B cell (primary cell): ENCODE measurements around the gene SLC36A4. TPM values are rescaled to one million over a fixed set of nuclear protein-coding genes. Genes with fewer than 3 reads are reported as not detected.

Source experiments
- ATAC-seq: fragments of 200-7000 bp; cut with Tn5 transposase; one replicate; pipeline ENCODE4 v1.10.0; 2021; ENCODE audit warnings: low read depth, mild to moderate bottlenecking, moderate number of reproducible peaks, moderate library complexity
- CTCF ChIA-PET: fragments of 350-600 bp; sonication (Branson Sonifier 250); formaldehyde crosslinking; loops from one replicate; lab custom pipeline; 2021; ENCODE audit warnings: antibody characterized with exemption, inconsistent platforms; lab: Charles Lee
- POLR2A ChIA-PET: fragments of 350-600 bp; sonication (Branson Sonifier 250); formaldehyde crosslinking; loops from one replicate; lab custom pipeline; 2021; ENCODE audit warnings: antibody characterized with exemption; lab: Charles Lee
- DNase-seq: peaks from one replicate; pipeline ENCODE4 v3.0.0; 2013
- H2AFZ ChIP-seq: 2 replicates; pipeline ENCODE4 v1.6.1; 2012; ENCODE audit warnings: mild to moderate bottlenecking, low read depth, low read length; ENCODE audit not compliant: insufficient read depth, poor library complexity, severe bottlenecking
- H3K27ac ChIP-seq, 2 donors: 1 replicate in 1 of 2; 2 replicates in 1 of 2; pipeline ENCODE4 v1.5.1; 2012 to 2013; ENCODE audit warnings: low read length in 2 of 2, mild to moderate bottlenecking in 2 of 2, moderate library complexity in 1 of 2
- H3K27me3 ChIP-seq, 4 experiments: fragments of 200-600 bp in 1 of 4; sonication (generic) in 1 of 4; replicated peaks in 1 of 4; 1 replicate in 2 of 4; 2 replicates in 2 of 4; pipeline versions ENCODE4 v1.6.1 to v1.7.0; 2013 to 2016; ENCODE audit warnings: low read length in 3 of 4, mild to moderate bottlenecking in 2 of 4, mixed read lengths in 1 of 4, moderate library complexity in 1 of 4; ENCODE audit not compliant: insufficient read depth in 4 of 4, control insufficient read depth in 3 of 4; ENCODE audit errors: control extremely low read depth in 1 of 4
- H3K36me3 ChIP-seq, 2 experiments: replicated peaks in 1 of 2; 1 replicate in 1 of 2; 2 replicates in 1 of 2; pipeline versions ENCODE4 v1.6.1 to v1.7.1; 2013; ENCODE audit warnings: low read length in 1 of 2; ENCODE audit not compliant: insufficient read depth in 2 of 2, control insufficient read depth in 1 of 2; ENCODE audit errors: control extremely low read depth in 1 of 2, extremely low read depth in 1 of 2
- H3K4me1 ChIP-seq, 2 donors: fragments of 200-600 bp in 1 of 2; sonication (generic) in 1 of 2; 1 replicate in 1 of 2; 2 replicates in 1 of 2; pipeline versions ENCODE4 v1.5.1 to v1.6.1; 2013 to 2017; ENCODE audit warnings: low read length in 2 of 2; ENCODE audit not compliant: control insufficient read depth in 2 of 2, insufficient read depth in 2 of 2
- H3K4me2 ChIP-seq: replicated peaks from 2 replicates; pipeline ENCODE3; 2012; ENCODE audit warnings: mild to moderate bottlenecking, low read depth, low read length; ENCODE audit not compliant: poor library complexity, severe bottlenecking
- H3K4me3 ChIP-seq, 5 experiments: fragments of 200-600 bp in 1 of 5; sonication (generic) in 1 of 5; 1 replicate in 3 of 5; 2 replicates in 2 of 5; pipeline versions ENCODE4 v1.5.1 to v1.7.0; 2011 to 2016; ENCODE audit warnings: low read length in 4 of 5, mild to moderate bottlenecking in 4 of 5, low read depth in 2 of 5, control low read depth in 1 of 5, moderate library complexity in 1 of 5; ENCODE audit not compliant: insufficient read depth in 1 of 5; ENCODE audit errors: control extremely low read depth in 1 of 5, extremely low read depth in 1 of 5
- H3K79me2 ChIP-seq: fragments of 200-600 bp; sonication (generic); one replicate; pipeline ENCODE4 v1.6.0; 2016; ENCODE audit warnings: low read length; ENCODE audit not compliant: control insufficient read depth, insufficient read depth
- H3K9ac ChIP-seq: fragments of 200-600 bp; sonication (generic); 2 replicates; pipeline ENCODE4 v1.6.1; 2017; ENCODE audit warnings: mild to moderate bottlenecking, low read length, moderate library complexity
- H3K9me3 ChIP-seq, 3 donors: one replicate each; pipeline versions ENCODE4 v1.6.1 to v1.7.1; 2013; ENCODE audit warnings: low read length in 2 of 3; ENCODE audit not compliant: control insufficient read depth in 2 of 3, insufficient read depth in 1 of 3; ENCODE audit errors: control extremely low read depth in 1 of 3
- H4K20me1 ChIP-seq: 2 replicates; pipeline ENCODE4 v1.6.0; 2012; ENCODE audit warnings: mild to moderate bottlenecking, low read length; ENCODE audit not compliant: insufficient read depth, control insufficient read depth, poor library complexity, severe bottlenecking
- H3K27ac Mint-ChIP-seq: one replicate; pipeline ENCODE4 v1.8.0; 2021; ENCODE audit warnings: mixed read lengths
- H3K27me3 Mint-ChIP-seq: one replicate; pipeline ENCODE4 v1.8.0; 2021; ENCODE audit warnings: mixed read lengths
- H3K4me1 Mint-ChIP-seq: one replicate; pipeline ENCODE4 v1.8.0; 2021; ENCODE audit warnings: mixed read lengths
- H3K4me3 Mint-ChIP-seq: one replicate; pipeline ENCODE4 v1.8.0; 2021; ENCODE audit warnings: mixed read lengths
- H3K9me3 Mint-ChIP-seq: one replicate; pipeline ENCODE4 v1.8.0; 2022; ENCODE audit warnings: mixed read lengths; ENCODE audit not compliant: insufficient read depth
- EZH2 ChIP-seq: IDR thresholded peaks from 2 replicates; pipeline ENCODE4 v1.6.1; 2012; ENCODE audit warnings: borderline replicate concordance, low read depth, mild to moderate bottlenecking, moderate library complexity, low read length; ENCODE audit not compliant: insufficient read depth, poor library complexity, severe bottlenecking
- WGBS: methylation state at CpG from one replicate; pipeline ENCODE4 v1.1.5; 2013; ENCODE audit warnings: missing lambda C conversion rate; ENCODE audit not compliant: insufficient coverage; 5-methylcytosine and 5-hydroxymethylcytosine counted together
- intact Hi-C: fragments of 100-400 bp; cut with micrococcal nuclease; formaldehyde crosslinking; loops from one replicate; pipeline ENCODE4 v1.10.0; 2022
- polyA plus RNA-seq: library from polyadenylated mRNA; depleted of rRNA; stranded (reverse); fragments of >200 nt; gene quantifications from 2 replicates; pipeline ENCODE4 v1.2.3, GENCODE V29; 2012
- total RNA-seq, 2 donors: library from RNA; stranded (reverse); fragments of 120-200 nt in 1 of 2; gene quantifications; 1 replicate in 1 of 2; 2 replicates in 1 of 2; pipeline versions ENCODE4 v1.2.3 to v1.2.4, GENCODE V29; 2013 to 2022
- TF ChIP-seq, protein P1 (sequence below): fragments of 200-600 bp; IDR thresholded peaks from one replicate; pipeline ENCODE4 v1.8.0; 2022; ENCODE audit warnings: antibody characterized with exemption, mild to moderate bottlenecking

SLC36A4 gene
- total and polyA plus RNA-seq, 2 donors (not counting 1 experiment from before 2014, with no cell fraction given): 8.6 to 28.2 TPM

DNA sequence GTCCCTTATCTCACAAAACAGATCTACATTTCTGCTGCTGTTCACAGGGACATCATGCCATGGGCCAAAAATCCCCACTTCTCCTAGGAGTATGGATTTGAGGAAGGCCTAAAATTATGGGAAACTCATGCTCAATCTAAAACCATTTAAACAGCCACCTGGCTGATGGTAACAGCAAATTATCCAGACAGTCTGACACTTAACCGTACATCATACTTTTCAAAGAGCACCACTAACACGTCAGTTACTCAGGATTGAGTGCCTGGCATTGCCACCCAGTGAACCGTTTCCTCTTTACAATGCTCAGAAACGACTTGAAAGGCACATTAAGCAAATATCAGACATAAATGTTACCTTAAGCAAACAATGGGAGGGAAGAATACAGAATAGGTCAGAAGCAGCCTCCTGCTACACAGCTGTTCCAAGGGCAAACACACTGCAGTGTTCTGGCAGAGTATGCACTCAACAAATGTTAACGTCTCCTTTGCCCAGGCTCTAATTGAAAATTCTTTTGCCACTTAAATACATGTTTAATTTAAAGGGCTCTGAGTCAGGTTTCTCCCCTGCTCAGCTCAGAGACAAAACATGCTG lies 18.8 kb upstream of the SLC36A4 start:
- POLR2A ChIA-PET: no interaction called here
- no peak for TF ChIP-seq EZH2
- TF ChIP-seq, protein P1, sequence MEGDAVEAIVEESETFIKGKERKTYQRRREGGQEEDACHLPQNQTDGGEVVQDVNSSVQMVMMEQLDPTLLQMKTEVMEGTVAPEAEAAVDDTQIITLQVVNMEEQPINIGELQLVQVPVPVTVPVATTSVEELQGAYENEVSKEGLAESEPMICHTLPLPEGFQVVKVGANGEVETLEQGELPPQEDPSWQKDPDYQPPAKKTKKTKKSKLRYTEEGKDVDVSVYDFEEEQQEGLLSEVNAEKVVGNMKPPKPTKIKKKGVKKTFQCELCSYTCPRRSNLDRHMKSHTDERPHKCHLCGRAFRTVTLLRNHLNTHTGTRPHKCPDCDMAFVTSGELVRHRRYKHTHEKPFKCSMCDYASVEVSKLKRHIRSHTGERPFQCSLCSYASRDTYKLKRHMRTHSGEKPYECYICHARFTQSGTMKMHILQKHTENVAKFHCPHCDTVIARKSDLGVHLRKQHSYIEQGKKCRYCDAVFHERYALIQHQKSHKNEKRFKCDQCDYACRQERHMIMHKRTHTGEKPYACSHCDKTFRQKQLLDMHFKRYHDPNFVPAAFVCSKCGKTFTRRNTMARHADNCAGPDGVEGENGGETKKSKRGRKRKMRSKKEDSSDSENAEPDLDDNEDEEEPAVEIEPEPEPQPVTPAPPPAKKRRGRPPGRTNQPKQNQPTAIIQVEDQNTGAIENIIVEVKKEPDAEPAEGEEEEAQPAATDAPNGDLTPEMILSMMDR: no peak
- CTCF ChIA-PET: no interaction called here
- peaks cover 5% of the 10 kb centered on the region for H3K27me3 Mint-ChIP-seq
- Histone ChIP-seq H2AFZ (no peak overlapping the region), H3K9me3 (no peaks in the 10 kb centered on the region), H3K36me3 (no peaks in the 10 kb centered on the region), H3K4me1 (no peaks in the 10 kb centered on the region), H3K27me3 (peaks cover 0 to 5% (median 0%) of the 10 kb centered on the region in 4 experiments), H3K4me2 (no peak overlapping the region), H4K20me1 (no peaks in the 10 kb centered on the region), H3K9ac (no peak overlapping the region), H3K79me2 (no peaks in the 10 kb centered on the region), H3K27ac (no peak overlapping the region), H3K4me3 (no peak overlapping the region)
- no peak overlapping the region for H3K4me3 Mint-ChIP-seq
- DNase-seq (no peak), ATAC-seq (no peak)
- H3K9me3 Mint-ChIP-seq: no peaks in the 10 kb centered on the region
- no peaks in the 10 kb centered on the region for H3K4me1 Mint-ChIP-seq
- WGBS: 83% methylated on average over 2 of the region's 5 CpGs
- intact Hi-C loops: no loop called here
- H3K27ac Mint-ChIP-seq: no peak overlapping the region

DNA sequence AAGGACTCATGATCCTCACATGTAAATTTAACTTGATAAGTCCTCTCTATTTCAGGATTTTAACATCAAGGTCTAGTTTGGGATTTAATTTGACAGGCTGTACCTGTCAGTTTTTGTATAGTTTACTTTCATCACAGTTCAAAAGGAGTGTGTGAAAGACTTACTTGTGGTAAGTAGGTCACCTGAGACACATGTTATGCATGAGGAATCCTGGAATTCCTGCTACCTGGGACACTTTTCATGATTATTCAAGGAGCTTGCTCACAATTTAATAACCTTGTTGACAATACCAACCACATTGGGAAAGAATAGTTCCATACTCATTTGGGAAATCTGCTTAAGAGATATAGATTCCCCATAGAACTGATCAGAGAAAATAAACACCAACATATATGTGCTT lies 15.8 kb upstream of the SLC36A4 start:
- DNase-seq: no peak
- H3K9ac ChIP-seq: no peak overlapping the region
- no peaks in the 10 kb centered on the region for H3K36me3 ChIP-seq
- no peak overlapping the region for H3K4me2 ChIP-seq
- H3K9me3 ChIP-seq: peaks cover 0 to 5% (median 0%) of the 10 kb centered on the region in 3 donors
- H4K20me1 ChIP-seq: no peaks in the 10 kb centered on the region
- ChIA-PET CTCF (no interaction called here), POLR2A (no interaction called here)
- H2AFZ ChIP-seq: no peak overlapping the region
- no peak for ATAC-seq
- Mint-ChIP-seq H3K27me3 (peaks cover 9% of the 10 kb centered on the region), H3K27ac (no peak overlapping the region), H3K4me3 (no peak overlapping the region), H3K4me1 (no peaks in the 10 kb centered on the region), H3K9me3 (peaks cover 3% of the 10 kb centered on the region)
- no peaks in the 10 kb centered on the region for H3K79me2 ChIP-seq
- intact Hi-C loops: no loop called here
- H3K4me1 ChIP-seq: no peaks in the 10 kb centered on the region
- peaks cover 0 to 6% (median 0%) of the 10 kb centered on the region in 4 experiments for H3K27me3 ChIP-seq
- H3K4me3 ChIP-seq: no peak overlapping the region
- H3K27ac ChIP-seq: no peak overlapping the region
- TF ChIP-seq, protein P1: no peak
- no peak for TF ChIP-seq EZH2
